ENCODE data around the gene SLC39A11.

GRCh38 chr17:73069164-73069770 is 23.2 kb downstream of the SLC39A11 start:
- TF ChIP-seq CTCF (IDR thresholded peaks at IDR 0.05): no peak
- TF ChIP-seq SIN3A (IDR thresholded peaks at IDR 0.05; ENCODE audit: borderline replicate concordance, insufficient read depth, low read depth, low read length): no peak

Data from Panc1 (cell line).